GM23248 (cell line): ENCODE results near the gene ADGRV1. TPM values are rescaled to one million over a fixed set of nuclear protein-coding genes. Genes with fewer than 3 reads are reported as not detected.

Experiments used
- DNase-seq: peaks from one replicate; pipeline ENCODE4 v3.0.0-alpha.2; 2015
- H2AFZ ChIP-seq: fragments of 200-600 bp; sonication (generic); 2 replicates; pipeline ENCODE4 v1.6.1; 2016; ENCODE audit warnings: antibody characterized with exemption
- H3F3A ChIP-seq: fragments of 200-600 bp; sonication (generic); 2 replicates; pipeline ENCODE4 v1.6.1; 2016; ENCODE audit warnings: mild to moderate bottlenecking, antibody characterized with exemption, mixed run types; ENCODE audit not compliant: insufficient read depth
- H3K27ac ChIP-seq: fragments of 200-600 bp; sonication (generic); 2 replicates; pipeline ENCODE4 v1.5.1; 2016; ENCODE audit warnings: mild to moderate bottlenecking
- H3K27me3 ChIP-seq: fragments of 200-600 bp; sonication (generic); replicated peaks from 2 replicates; pipeline ENCODE4 v1.6.1; 2016; ENCODE audit warnings: mild to moderate bottlenecking; ENCODE audit not compliant: insufficient read depth
- H3K36me3 ChIP-seq: fragments of 200-600 bp; sonication (generic); 2 replicates; pipeline ENCODE4 v1.6.1; 2016; ENCODE audit warnings: low read depth, mild to moderate bottlenecking
- H3K4me1 ChIP-seq: fragments of 200-600 bp; sonication (generic); 2 replicates; pipeline ENCODE4 v1.6.1; 2016; ENCODE audit warnings: mild to moderate bottlenecking; ENCODE audit not compliant: insufficient read depth
- H3K4me2 ChIP-seq: fragments of 200-600 bp; sonication (generic); one replicate; pipeline ENCODE4 v1.6.1; 2016; ENCODE audit warnings: mild to moderate bottlenecking; ENCODE audit not compliant: unreplicated experiment
- H3K4me3 ChIP-seq: fragments of 200-600 bp; sonication (generic); 2 replicates; pipeline ENCODE4 v1.5.1; 2016; ENCODE audit warnings: mild to moderate bottlenecking
- H3K79me2 ChIP-seq: fragments of 200-600 bp; sonication (generic); 2 replicates; pipeline ENCODE4 v1.6.1; 2016; ENCODE audit warnings: mild to moderate bottlenecking; ENCODE audit not compliant: insufficient read depth
- H3K9ac ChIP-seq: fragments of 200-600 bp; sonication (generic); 2 replicates; pipeline ENCODE4 v1.6.1; 2016; ENCODE audit warnings: mild to moderate bottlenecking
- H3K9me2 ChIP-seq: fragments of 200-600 bp; sonication (generic); 2 replicates; pipeline ENCODE4 v1.6.1; 2016; ENCODE audit warnings: mixed run types, mild to moderate bottlenecking, moderate library complexity; ENCODE audit not compliant: insufficient read depth
- H3K9me3 ChIP-seq: fragments of 200-600 bp; sonication (generic); one replicate; pipeline ENCODE4 v1.6.1; 2017; ENCODE audit warnings: low read depth
- H4K20me1 ChIP-seq: fragments of 200-600 bp; sonication (generic); 2 replicates; pipeline ENCODE4 v1.6.0; 2016; ENCODE audit not compliant: insufficient read depth
- EZH2 ChIP-seq: fragments of 200-600 bp; sonication (generic); IDR thresholded peaks from 2 replicates; pipeline ENCODE4 v1.6.1; 2018; ENCODE audit warnings: antibody characterized with exemption, mild to moderate bottlenecking; ENCODE audit not compliant: insufficient read depth, poor library complexity, severe bottlenecking
- EZH2phosphoT487 ChIP-seq: fragments of 200-600 bp; sonication (generic); IDR thresholded peaks from 2 replicates; pipeline ENCODE4 v1.6.1; 2018; ENCODE audit warnings: antibody characterized with exemption, moderate library complexity, mild to moderate bottlenecking, low read depth; ENCODE audit not compliant: insufficient read depth
- WGBS, 2 experiments: methylation state at CpG; one replicate each; pipeline ENCODE4 v1.1.6; 2015 to 2017; ENCODE audit warnings: low lambda C conversion rate in 2 of 2, low coverage in 1 of 2; ENCODE audit errors: missing lambda C conversion rate in 2 of 2; 5-methylcytosine and 5-hydroxymethylcytosine counted together
- in situ Hi-C: fragments of 300-500 bp; cut with MboI; formaldehyde crosslinking; loops from 2 replicates; pipeline ENCODE4 v1.15.0; 2020
- polyA plus RNA-seq: library from polyadenylated mRNA; unstranded; fragments of >200 nt; fragmentation: Nextera tagmentation; extraction: Ambion mirVana; gene quantifications from 2 replicates; pipeline ENCODE4 v1.2.1, GENCODE V29; 2016
- total RNA-seq: library from RNA; depleted of rRNA; stranded (reverse); fragments of >200 nt; shearing (Covaris generic); gene quantifications from 2 replicates; pipeline ENCODE4 v1.2.3, GENCODE V29; 2014

The ADGRV1 gene
- total and polyA plus RNA-seq, 2 experiments from 2014 or later: not detected

- no peak overlapping the region for H3K27ac ChIP-seq
- no peaks in the 10 kb centered on the region for H3K79me2 ChIP-seq
- no peaks in the 10 kb centered on the region for H3F3A ChIP-seq
- in situ Hi-C loops: no loop called here
- no peaks in the 10 kb centered on the region for H3K9me3 ChIP-seq
- H3K9me2 ChIP-seq: no peaks in the 10 kb centered on the region
- DNase-seq: no peak
- H3K4me2 ChIP-seq: no peak overlapping the region
- no peaks in the 10 kb centered on the region for H4K20me1 ChIP-seq
- H3K27me3 ChIP-seq: peaks cover 30% of the 10 kb centered on the region; the same call in 1 of the 2 replicates
- H3K4me1 ChIP-seq: no peaks in the 10 kb centered on the region
- H3K36me3 ChIP-seq: no peaks in the 10 kb centered on the region
- H3K9ac ChIP-seq: no peak overlapping the region
- no peak overlapping the region for H2AFZ ChIP-seq
- WGBS, 2 experiments: 33 to 40% methylated on average over 2 of the region's 2 CpGs
- TF ChIP-seq EZH2: no peak
- no peak for TF ChIP-seq EZH2phosphoT487
- H3K4me3 ChIP-seq: no peak overlapping the region
Measured at GRCh38 chr5:90545511-90545910, 13.1 kb upstream of the ADGRV1 start.

GRCh38 chr5:90546216-90546837 is 12.3 kb upstream of the ADGRV1 start:
- Histone ChIP-seq H3K27me3 (peaks cover 30% of the 10 kb centered on the region; the same call in 1 of the 2 replicates), H3K79me2 (no peaks in the 10 kb centered on the region), H3K9me2 (no peaks in the 10 kb centered on the region), H3K27ac (no peak overlapping the region), H2AFZ (no peak overlapping the region), H3K4me3 (no peak overlapping the region), H3K4me2 (no peak overlapping the region), H3K9me3 (no peaks in the 10 kb centered on the region), H3F3A (no peaks in the 10 kb centered on the region), H3K4me1 (no peaks in the 10 kb centered on the region), H3K36me3 (no peaks in the 10 kb centered on the region), H4K20me1 (no peaks in the 10 kb centered on the region), H3K9ac (no peak overlapping the region)
- WGBS, 2 experiments: 4 to 5% methylated on average over 4 of the region's 4 CpGs
- DNase-seq: peak; percentile 28
- in situ Hi-C loops: no loop called here
- TF ChIP-seq EZH2phosphoT487 (no peak), EZH2 (no peak)

GRCh38 chr5:90547072-90547536 is 11.5 kb upstream of the ADGRV1 start:
- in situ Hi-C loops: no loop called here
- Histone ChIP-seq H3K4me1 (no peaks in the 10 kb centered on the region), H3K4me3 (no peak overlapping the region), H3K9ac (no peak overlapping the region), H3K27me3 (peaks cover 30% of the 10 kb centered on the region; the same call in 1 of the 2 replicates), H3K36me3 (no peaks in the 10 kb centered on the region), H3K4me2 (no peak overlapping the region), H3K79me2 (no peaks in the 10 kb centered on the region), H4K20me1 (no peaks in the 10 kb centered on the region), H3K9me3 (no peaks in the 10 kb centered on the region), H3F3A (no peaks in the 10 kb centered on the region), H3K27ac (no peak overlapping the region), H2AFZ (no peak overlapping the region), H3K9me2 (no peaks in the 10 kb centered on the region)
- no peak for DNase-seq
- 13% methylated on average over 1 of the region's 1 CpG for whole genome bisulfite sequencing, 2 experiments
- TF ChIP-seq EZH2phosphoT487: no peak
- no peak for TF ChIP-seq EZH2

GRCh38 chr5:90548069-90548593 is 10.5 kb upstream of the ADGRV1 start:
- Histone ChIP-seq H3K4me2 (no peak overlapping the region), H4K20me1 (no peaks in the 10 kb centered on the region), H3K4me1 (no peaks in the 10 kb centered on the region), H3K27me3 (peaks cover 30% of the 10 kb centered on the region; the same call in 1 of the 2 replicates), H3K4me3 (no peak overlapping the region), H3K27ac (no peak overlapping the region), H3K9me2 (no peaks in the 10 kb centered on the region), H3K9me3 (no peaks in the 10 kb centered on the region), H3K9ac (no peak overlapping the region), H2AFZ (no peak overlapping the region), H3K79me2 (no peaks in the 10 kb centered on the region), H3K36me3 (no peaks in the 10 kb centered on the region), H3F3A (no peaks in the 10 kb centered on the region)
- in situ Hi-C loops: no loop called here
- WGBS, 2 experiments: 56 to 70% methylated on average over 5 of the region's 5 CpGs
- TF ChIP-seq EZH2 (no peak), EZH2phosphoT487 (no peak)
- no peak for DNase-seq

GRCh38 chr5:90549223-90549622 is 9.4 kb upstream of the ADGRV1 start:
- H3K9me2 ChIP-seq: no peaks in the 10 kb centered on the region
- no peak overlapping the region for H2AFZ ChIP-seq
- no peaks in the 10 kb centered on the region for H3K79me2 ChIP-seq
- H3F3A ChIP-seq: no peaks in the 10 kb centered on the region
- H3K36me3 ChIP-seq: no peaks in the 10 kb centered on the region
- no peaks in the 10 kb centered on the region for H3K9me3 ChIP-seq
- H3K4me1 ChIP-seq: no peaks in the 10 kb centered on the region
- H3K9ac ChIP-seq: no peak overlapping the region
- peaks cover 32% of the 10 kb centered on the region for H3K27me3 ChIP-seq
- no peak overlapping the region for H3K4me3 ChIP-seq
- no peak for DNase-seq
- TF ChIP-seq EZH2: no peak
- no peaks in the 10 kb centered on the region for H4K20me1 ChIP-seq
- H3K4me2 ChIP-seq: no peak overlapping the region
- no peak overlapping the region for H3K27ac ChIP-seq
- in situ Hi-C loops: no loop called here
